Endothelial cell of umbilical vein (primary cell): Measurements from ENCODE around the gene RNASEH2B. TPM values are rescaled to one million over a fixed set of nuclear protein-coding genes. Genes with fewer than 3 reads are reported as not detected.

Experiments used
- BruUV-seq: library from RNA; stranded (reverse); fragments of 400-500 nt; replicated peaks from 2 replicates; lab custom pipeline; 2021; lab: Mats Ljungman, UMichigan
- CTCF ChIA-PET: fragments of 300-600, 350-600 bp; sonication (Branson Sonifier 250); formaldehyde crosslinking; loops from one replicate; lab custom pipeline; 2021; ENCODE audit warnings: antibody characterized with exemption, inconsistent platforms; lab: Charles Lee
- POLR2A ChIA-PET: fragments of 300-600, 350-600 bp; sonication (Branson Sonifier 250); formaldehyde crosslinking; loops from one replicate; lab custom pipeline; 2021; ENCODE audit warnings: antibody characterized with exemption, inconsistent platforms; lab: Charles Lee
- DNase-seq: peaks from one replicate; pipeline ENCODE4 v3.0.0-alpha.2; 2011; ENCODE audit warnings: low read depth, low spot score
- FAIRE-seq: peaks from 2 replicates; lab custom pipeline; 2011; peaks lifted over from hg19 to GRCh38; lab: Jason Lieb, UNC
- H2AFZ ChIP-seq: 2 replicates; pipeline ENCODE4 v1.6.0; 2012; ENCODE audit warnings: low read depth, low read length, control low read depth, inconsistent platforms
- H3K27ac ChIP-seq: 2 replicates; pipeline ENCODE4 v1.5.1; 2011; ENCODE audit warnings: low read depth, mild to moderate bottlenecking, control low read depth, low read length, moderate library complexity; ENCODE audit not compliant: insufficient read depth
- H3K27me3 ChIP-seq, 2 experiments: 2 replicates each; pipeline versions ENCODE4 v1.6.0 to v1.6.1; 2011; ENCODE audit warnings: low read length in 2 of 2, mixed read lengths in 1 of 2; ENCODE audit not compliant: control insufficient read depth in 2 of 2, insufficient read depth in 2 of 2
- H3K36me3 ChIP-seq, 2 experiments: 2 replicates in 1 of 2; 3 replicates in 1 of 2; pipeline ENCODE4 v1.5.1; 2011; ENCODE audit warnings: low read length in 2 of 2, mild to moderate bottlenecking in 1 of 2, moderate library complexity in 1 of 2; ENCODE audit not compliant: control insufficient read depth in 2 of 2, insufficient read depth in 2 of 2; ENCODE audit errors: extremely low read depth in 1 of 2
- H3K4me1 ChIP-seq: 3 replicates; pipeline ENCODE4 v1.5.1; 2011; ENCODE audit warnings: mild to moderate bottlenecking, low read length; ENCODE audit not compliant: control insufficient read depth, insufficient read depth; ENCODE audit errors: extremely low read depth
- H3K4me2 ChIP-seq: 2 replicates; pipeline ENCODE4 v1.6.1; 2011; ENCODE audit warnings: low read length, control low read depth, mixed read lengths; ENCODE audit not compliant: insufficient read depth
- H3K4me3 ChIP-seq, 3 experiments: fragments of 200-600 bp in 1 of 3; sonication (generic), shearing (Covaris generic) in 1 of 3; replicated peaks in 1 of 3; 2 replicates each; pipeline ENCODE4 v1.5.1; 2011 to 2016; ENCODE audit warnings: control low read depth in 3 of 3, low read length in 3 of 3, mild to moderate bottlenecking in 2 of 3, inconsistent platforms in 1 of 3, low read depth in 1 of 3, moderate library complexity in 1 of 3; ENCODE audit not compliant: insufficient read depth in 1 of 3
- H3K79me2 ChIP-seq: 2 replicates; pipeline ENCODE4 v1.6.0; 2012; ENCODE audit warnings: low read length, inconsistent platforms; ENCODE audit not compliant: control insufficient read depth, insufficient read depth
- H3K9ac ChIP-seq: replicated peaks from 2 replicates; pipeline ENCODE3; 2011; ENCODE audit warnings: low read length, control low read depth; ENCODE audit not compliant: insufficient read depth; ENCODE audit errors: extremely low read depth
- H3K9me1 ChIP-seq: replicated peaks from 3 replicates; pipeline ENCODE4 v1.6.0; 2011; ENCODE audit warnings: mild to moderate bottlenecking, low read length; ENCODE audit not compliant: control insufficient read depth, insufficient read depth; ENCODE audit errors: extremely low read depth
- H3K9me3 ChIP-seq: replicated peaks from 2 replicates; pipeline ENCODE4 v1.5.1; 2012; ENCODE audit warnings: low read length, inconsistent platforms; ENCODE audit not compliant: control insufficient read depth, insufficient read depth
- H4K20me1 ChIP-seq: replicated peaks from 2 replicates; pipeline ENCODE3; 2011; ENCODE audit warnings: mild to moderate bottlenecking, low read length; ENCODE audit not compliant: control insufficient read depth, insufficient read depth; ENCODE audit errors: extremely low read depth
- CTCF ChIP-seq, 2 donors: IDR thresholded peaks; 1 replicate in 1 of 2; 2 replicates in 1 of 2; pipeline ENCODE4 v1.5.1; 2011; ENCODE audit warnings: low read length in 2 of 2, mild to moderate bottlenecking in 2 of 2, moderate library complexity in 2 of 2, control low read depth in 1 of 2, inconsistent platforms in 1 of 2, low read depth in 1 of 2; ENCODE audit not compliant: insufficient read depth in 1 of 2; ENCODE audit errors: extremely low read depth in 1 of 2
- EZH2 ChIP-seq: IDR thresholded peaks from 2 replicates; pipeline ENCODE4 v1.6.1; 2012; ENCODE audit warnings: borderline replicate concordance, low read depth, mild to moderate bottlenecking, moderate library complexity, low read length, inconsistent platforms; ENCODE audit not compliant: severe bottlenecking
- FOS ChIP-seq: IDR thresholded peaks from 2 replicates; pipeline ENCODE4 v1.6.1; 2011; ENCODE audit warnings: mild to moderate bottlenecking, low read length, moderate library complexity, borderline replicate concordance; ENCODE audit not compliant: insufficient read depth
- GATA2 ChIP-seq: IDR thresholded peaks from 2 replicates; pipeline ENCODE4 v1.7.0; 2011; ENCODE audit warnings: low read depth, mild to moderate bottlenecking, moderate library complexity, mixed read lengths, low read length; ENCODE audit not compliant: insufficient read length, insufficient read depth
- JUN ChIP-seq: IDR thresholded peaks from 2 replicates; pipeline ENCODE4 v1.6.1; 2011; ENCODE audit warnings: borderline replicate concordance, low read depth; ENCODE audit not compliant: insufficient read length, insufficient read depth
- MAX ChIP-seq: IDR thresholded peaks from 2 replicates; pipeline ENCODE4 v1.6.1; 2011; ENCODE audit not compliant: insufficient read depth, insufficient read length
- MYC ChIP-seq: IDR thresholded peaks from one replicate; pipeline ENCODE4 v1.6.1; 2011; ENCODE audit warnings: mild to moderate bottlenecking, low read depth, low read length
- POLR2A ChIP-seq: IDR thresholded peaks from 2 replicates; pipeline ENCODE4 v1.6.1; 2012; ENCODE audit warnings: low read depth, mild to moderate bottlenecking, control low read depth, low read length
- POLR2AphosphoS5 ChIP-seq: IDR thresholded peaks from 2 replicates; pipeline ENCODE4 v1.6.1; 2012; ENCODE audit warnings: low read depth, mild to moderate bottlenecking, control low read depth, low read length, moderate library complexity; ENCODE audit not compliant: insufficient read depth
- dilution Hi-C: fragments of 300-500 bp; cut with MboI; formaldehyde crosslinking; loops from one replicate; pipeline ENCODE4 v1.15.0; 2019; ENCODE audit warnings: low sequenced_read_pairs; ENCODE audit not compliant: extremely low pct_ligation_motif_present
- intact Hi-C: fragments of 100-400 bp; cut with micrococcal nuclease; formaldehyde crosslinking; loops from one replicate; pipeline ENCODE4 v1.10.0; 2022
- polyA plus RNA-seq, 4 experiments: library from polyadenylated mRNA; depleted of rRNA in 3 of 4; stranded (reverse) in 3 of 4; unstranded in 1 of 4; fragments of >200 nt; gene quantifications; 2 replicates each; pipeline versions ENCODE4 v1.2.1 to v1.2.3, GENCODE V29; 2011 to 2012; ENCODE audit warnings: missing spikeins in 1 of 4
- total RNA-seq: library from RNA; stranded (reverse); gene quantifications from 2 replicates; pipeline ENCODE4 v1.2.3, GENCODE V29; 2021

RNASEH2B gene
- total and polyA plus RNA-seq, 2 donors (not counting 3 experiments of a cell fraction or from before 2014, with no cell fraction given), result 8.9 to 25.1 TPM

GRCh38 chr13:50908371-50908770 lies 1.2 kb upstream of the RNASEH2B start:
- DNase-seq, result no peak
- ChIA-PET CTCF (no interaction called here), POLR2A (no interaction called here)
- H3K27ac ChIP-seq, result no peak overlapping the region
- FAIRE-seq, result no peak
- intact Hi-C loops, result no loop called here
- no peaks in the 10 kb centered on the region for H3K27me3 ChIP-seq
- no TSS peak for BruUV-seq
- no peaks in the 10 kb centered on the region for H3K36me3 ChIP-seq
- dilution Hi-C loops, result no loop called here
- peaks cover 20% of the 10 kb centered on the region for H3K4me1 ChIP-seq
- H3K4me3 ChIP-seq, result no peak overlapping the region
- H4K20me1 ChIP-seq, result no peaks in the 10 kb centered on the region
- peak overlapping the region; percentile 13 for H2AFZ ChIP-seq
- no peak for TF ChIP-seq GATA2
- no peak for TF ChIP-seq POLR2AphosphoS5
- no peak for TF ChIP-seq JUN
- no peak for TF ChIP-seq CTCF (IDR thresholded peaks at IDR 0.05; ENCODE audit: extremely low read depth in 1 of 2, insufficient read depth in 1 of 2, low read depth in 1 of 2, low read length in 2 of 2)
- no peak for TF ChIP-seq MYC
- no peaks in the 10 kb centered on the region for H3K9me1 ChIP-seq
- H3K9ac ChIP-seq, result no peak overlapping the region
- H3K79me2 ChIP-seq, result peaks cover 17% of the 10 kb centered on the region
- H3K9me3 ChIP-seq, result no peaks in the 10 kb centered on the region
- H3K4me2 ChIP-seq, result no peak overlapping the region

GRCh38 chr13:50910485-50910805 lies 854 bp downstream of the RNASEH2B start:
- Histone ChIP-seq H3K79me2 (peaks cover 26% of the 10 kb centered on the region), H3K9me1 (no peaks in the 10 kb centered on the region), H3K4me3 (peak overlapping the region; percentile 78 to 93 (median 87)), H4K20me1 (no peaks in the 10 kb centered on the region), H3K9ac (peak overlapping the region; percentile 96), H3K27ac (peak overlapping the region; percentile 89), H3K9me3 (no peaks in the 10 kb centered on the region), H3K36me3 (no peaks in the 10 kb centered on the region), H2AFZ (peak overlapping the region; percentile 96), H3K4me1 (peaks cover 20% of the 10 kb centered on the region), H3K27me3 (no peaks in the 10 kb centered on the region), H3K4me2 (peak overlapping the region; percentile 83)
- FAIRE-seq (peak; percentile 83), DNase-seq (peak; percentile 42)
- no TSS peak for BruUV-seq
- CTCF ChIA-PET, result interaction anchor here (0.8 to 6.0 kb wide), 2 partner anchors 159 to 932 kb away, joined by 3 to 96 read pairs; no protein-coding TSS in a partner anchor
- dilution Hi-C loops, result no loop called here
- TF ChIP-seq MAX (no peak), FOS (no peak), EZH2 (no peak), JUN (no peak), POLR2A (no peak), POLR2AphosphoS5 (no peak), GATA2 (no peak), MYC (no peak), CTCF (IDR thresholded peaks at IDR 0.05; ENCODE audit: extremely low read depth in 1 of 2, insufficient read depth in 1 of 2, low read depth in 1 of 2, low read length in 2 of 2) (no peak)
- POLR2A ChIA-PET, result no interaction called here
- intact Hi-C loops, result loop anchor here (1.0 to 10.0 kb wide), 5 partner anchors 103 to 974 kb away; partner anchors contain the start of genes SPRYD7 and TRIM13
